Measurements from ENCODE around the gene GCK.

DNA sequence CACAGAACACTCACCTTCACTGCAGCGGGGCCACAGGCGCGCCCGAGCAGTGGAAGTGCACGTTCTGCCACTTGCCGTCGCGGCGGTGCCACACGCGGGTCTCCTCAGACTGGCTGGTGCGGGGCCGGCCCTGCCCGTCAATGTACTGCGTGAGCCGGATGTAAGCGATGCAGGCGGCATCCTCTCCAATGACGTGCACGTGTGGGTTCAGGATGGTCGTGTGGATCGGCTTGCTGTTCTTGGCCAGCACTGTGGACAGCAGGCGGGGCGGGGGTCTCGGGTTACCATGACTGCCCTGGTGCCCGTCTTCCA lies 30.8 kb upstream of the GCK start:
- TF ChIP-seq ISL1 (CRISPR knock-in tag; IDR thresholded peaks at IDR 0.05): no peak
- no peak for TF ChIP-seq OSR1 (CRISPR knock-in tag; IDR thresholded peaks at IDR 0.05)
- TF ChIP-seq ZFP3 (CRISPR knock-in tag; IDR thresholded peaks at IDR 0.05): no peak
- no peak for TF ChIP-seq TCF4 (CRISPR knock-in tag; IDR thresholded peaks at IDR 0.05; ENCODE audit: borderline replicate concordance)
- TF ChIP-seq ZNF8 (CRISPR knock-in tag; IDR thresholded peaks at IDR 0.05): no peak
- TF ChIP-seq PPARA (CRISPR knock-in tag; IDR thresholded peaks at IDR 0.05; ENCODE audit: borderline replicate concordance): no peak
